ENCODE data around the gene MYL6. TPM values are rescaled to one million over a fixed set of nuclear protein-coding genes. Genes with fewer than 3 reads are reported as not detected.

The MYL6 gene
- total and polyA plus RNA-seq, 9 of the 15 experiments (the other 6 are each of a cell fraction or from before 2014, with no cell fraction given) = 557 to 1,664 (median 958) TPM

DNA sequence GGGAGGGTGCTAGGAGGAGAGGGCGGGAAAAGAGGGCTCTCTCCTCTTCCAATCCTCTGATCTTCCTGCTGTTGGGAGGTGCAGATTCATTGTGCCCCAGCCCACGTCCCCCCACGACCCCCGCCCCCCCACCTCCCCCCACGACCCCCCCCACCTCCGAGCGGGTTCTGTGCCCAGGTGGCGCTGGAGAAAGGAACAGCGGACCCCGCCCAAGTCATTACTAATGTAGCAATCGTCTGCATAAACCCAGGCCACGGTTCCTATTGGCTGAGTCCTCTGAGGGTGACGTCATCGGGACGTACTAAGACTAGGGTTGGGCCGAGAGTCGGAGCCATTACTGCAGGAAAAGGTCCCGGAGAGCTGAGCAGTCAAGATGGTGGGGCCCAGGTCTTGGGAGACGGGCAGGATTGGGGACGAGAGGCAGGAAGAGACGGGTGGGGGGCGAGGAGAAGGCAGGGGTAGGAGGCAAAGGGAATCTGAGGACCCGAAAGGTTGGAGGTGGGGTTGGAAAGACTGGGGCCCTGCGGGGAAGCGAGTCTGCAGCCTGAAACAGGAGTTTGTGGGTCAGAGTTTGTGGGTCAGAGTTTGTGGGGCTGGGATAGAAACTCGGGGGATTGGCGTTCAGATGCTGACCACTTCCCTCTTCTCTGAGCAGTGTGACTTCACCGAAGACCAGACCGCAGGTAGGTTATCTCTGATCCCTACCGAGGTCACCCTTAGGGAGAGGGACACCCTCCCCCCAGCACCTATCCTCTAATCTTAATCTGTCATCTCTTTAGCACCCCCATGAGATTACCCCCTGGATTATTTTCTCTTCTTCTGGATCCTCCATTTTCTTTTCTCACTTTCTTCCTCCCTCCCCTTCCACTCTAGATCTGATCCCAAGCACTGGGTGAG, at the start of gene MYL6 (continued):
- TF ChIP-seq, protein P1, sequence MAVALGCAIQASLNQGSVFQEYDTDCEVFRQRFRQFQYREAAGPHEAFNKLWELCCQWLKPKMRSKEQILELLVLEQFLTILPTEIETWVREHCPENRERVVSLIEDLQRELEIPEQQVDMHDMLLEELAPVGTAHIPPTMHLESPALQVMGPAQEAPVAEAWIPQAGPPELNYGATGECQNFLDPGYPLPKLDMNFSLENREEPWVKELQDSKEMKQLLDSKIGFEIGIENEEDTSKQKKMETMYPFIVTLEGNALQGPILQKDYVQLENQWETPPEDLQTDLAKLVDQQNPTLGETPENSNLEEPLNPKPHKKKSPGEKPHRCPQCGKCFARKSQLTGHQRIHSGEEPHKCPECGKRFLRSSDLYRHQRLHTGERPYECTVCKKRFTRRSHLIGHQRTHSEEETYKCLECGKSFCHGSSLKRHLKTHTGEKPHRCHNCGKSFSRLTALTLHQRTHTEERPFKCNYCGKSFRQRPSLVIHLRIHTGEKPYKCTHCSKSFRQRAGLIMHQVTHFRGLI (CRISPR knock-in tag; IDR thresholded peaks at IDR 0.05) = no peak
- TF ChIP-seq HMG20A (CRISPR knock-in tag; conservative IDR thresholded peaks at IDR 0.05) (no peak), TRIM24 (IDR thresholded peaks at IDR 0.05) (peak in 1 of 2 experiments; percentile 11; a peak in 1 of 4 replicates), ZNF232 (CRISPR knock-in tag; IDR thresholded peaks at IDR 0.05) (peak; percentile 59; the same call in 1 of the 2 replicates), ZNF778 (CRISPR knock-in tag; IDR thresholded peaks at IDR 0.05) (no peak), PHB (CRISPR knock-in tag; IDR thresholded peaks at IDR 0.05) (peak; percentile 93), EGR1 (conservative IDR thresholded peaks at IDR 0.05) (no peak), ZNF586 (CRISPR knock-in tag; conservative IDR thresholded peaks at IDR 0.05) (no peak), SMARCE1 (IDR thresholded peaks at IDR 0.05) (peak; percentile 80), HLTF (IDR thresholded peaks at IDR 0.05) (peak; percentile 88; the same call in 1 of the 2 replicates), ZNF165 (CRISPR knock-in tag; IDR thresholded peaks at IDR 0.05; ENCODE audit: borderline replicate concordance) (peak; percentile 54; the same call in 1 of the 2 replicates), CBFB (CRISPR knock-in tag; IDR thresholded peaks at IDR 0.05) (no peak), SPI1 (IDR thresholded peaks at IDR 0.05; ENCODE audit: borderline replicate concordance, low read depth, low read length) (peak; percentile 91), HOXB6 (CRISPR knock-in tag; IDR thresholded peaks at IDR 0.05; ENCODE audit: borderline replicate concordance) (peak; percentile 86; the same call in 1 of the 2 replicates), MEF2D (tag; conservative IDR thresholded peaks at IDR 0.05; ENCODE audit: low read depth) (0 out of 2 replicates have a peak, but pooled peaks have one; percentile 66)
- TF ChIP-seq, protein P2, sequence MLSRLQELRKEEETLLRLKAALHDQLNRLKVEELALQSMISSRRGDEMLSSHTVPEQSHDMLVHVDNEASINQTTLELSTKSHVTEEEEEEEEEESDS (CRISPR knock-in tag; IDR thresholded peaks at IDR 0.05) = no peak
- TF ChIP-seq, protein P3, sequence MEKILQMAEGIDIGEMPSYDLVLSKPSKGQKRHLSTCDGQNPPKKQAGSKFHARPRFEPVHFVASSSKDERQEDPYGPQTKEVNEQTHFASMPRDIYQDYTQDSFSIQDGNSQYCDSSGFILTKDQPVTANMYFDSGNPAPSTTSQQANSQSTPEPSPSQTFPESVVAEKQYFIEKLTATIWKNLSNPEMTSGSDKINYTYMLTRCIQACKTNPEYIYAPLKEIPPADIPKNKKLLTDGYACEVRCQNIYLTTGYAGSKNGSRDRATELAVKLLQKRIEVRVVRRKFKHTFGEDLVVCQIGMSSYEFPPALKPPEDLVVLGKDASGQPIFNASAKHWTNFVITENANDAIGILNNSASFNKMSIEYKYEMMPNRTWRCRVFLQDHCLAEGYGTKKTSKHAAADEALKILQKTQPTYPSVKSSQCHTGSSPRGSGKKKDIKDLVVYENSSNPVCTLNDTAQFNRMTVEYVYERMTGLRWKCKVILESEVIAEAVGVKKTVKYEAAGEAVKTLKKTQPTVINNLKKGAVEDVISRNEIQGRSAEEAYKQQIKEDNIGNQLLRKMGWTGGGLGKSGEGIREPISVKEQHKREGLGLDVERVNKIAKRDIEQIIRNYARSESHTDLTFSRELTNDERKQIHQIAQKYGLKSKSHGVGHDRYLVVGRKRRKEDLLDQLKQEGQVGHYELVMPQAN (IDR thresholded peaks at IDR 0.05; ENCODE audit: borderline replicate concordance) = peak; percentile 58
- TF ChIP-seq, protein P4, sequence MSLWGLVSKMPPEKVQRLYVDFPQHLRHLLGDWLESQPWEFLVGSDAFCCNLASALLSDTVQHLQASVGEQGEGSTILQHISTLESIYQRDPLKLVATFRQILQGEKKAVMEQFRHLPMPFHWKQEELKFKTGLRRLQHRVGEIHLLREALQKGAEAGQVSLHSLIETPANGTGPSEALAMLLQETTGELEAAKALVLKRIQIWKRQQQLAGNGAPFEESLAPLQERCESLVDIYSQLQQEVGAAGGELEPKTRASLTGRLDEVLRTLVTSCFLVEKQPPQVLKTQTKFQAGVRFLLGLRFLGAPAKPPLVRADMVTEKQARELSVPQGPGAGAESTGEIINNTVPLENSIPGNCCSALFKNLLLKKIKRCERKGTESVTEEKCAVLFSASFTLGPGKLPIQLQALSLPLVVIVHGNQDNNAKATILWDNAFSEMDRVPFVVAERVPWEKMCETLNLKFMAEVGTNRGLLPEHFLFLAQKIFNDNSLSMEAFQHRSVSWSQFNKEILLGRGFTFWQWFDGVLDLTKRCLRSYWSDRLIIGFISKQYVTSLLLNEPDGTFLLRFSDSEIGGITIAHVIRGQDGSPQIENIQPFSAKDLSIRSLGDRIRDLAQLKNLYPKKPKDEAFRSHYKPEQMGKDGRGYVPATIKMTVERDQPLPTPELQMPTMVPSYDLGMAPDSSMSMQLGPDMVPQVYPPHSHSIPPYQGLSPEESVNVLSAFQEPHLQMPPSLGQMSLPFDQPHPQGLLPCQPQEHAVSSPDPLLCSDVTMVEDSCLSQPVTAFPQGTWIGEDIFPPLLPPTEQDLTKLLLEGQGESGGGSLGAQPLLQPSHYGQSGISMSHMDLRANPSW (CRISPR knock-in tag; IDR thresholded peaks at IDR 0.05) = no peak
- TF ChIP-seq, protein P5, sequence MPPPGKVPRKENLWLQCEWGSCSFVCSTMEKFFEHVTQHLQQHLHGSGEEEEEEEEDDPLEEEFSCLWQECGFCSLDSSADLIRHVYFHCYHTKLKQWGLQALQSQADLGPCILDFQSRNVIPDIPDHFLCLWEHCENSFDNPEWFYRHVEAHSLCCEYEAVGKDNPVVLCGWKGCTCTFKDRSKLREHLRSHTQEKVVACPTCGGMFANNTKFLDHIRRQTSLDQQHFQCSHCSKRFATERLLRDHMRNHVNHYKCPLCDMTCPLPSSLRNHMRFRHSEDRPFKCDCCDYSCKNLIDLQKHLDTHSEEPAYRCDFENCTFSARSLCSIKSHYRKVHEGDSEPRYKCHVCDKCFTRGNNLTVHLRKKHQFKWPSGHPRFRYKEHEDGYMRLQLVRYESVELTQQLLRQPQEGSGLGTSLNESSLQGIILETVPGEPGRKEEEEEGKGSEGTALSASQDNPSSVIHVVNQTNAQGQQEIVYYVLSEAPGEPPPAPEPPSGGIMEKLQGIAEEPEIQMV (tag; conservative IDR thresholded peaks at IDR 0.05; ENCODE audit: low read depth) = no peak
- TF ChIP-seq, protein P6, sequence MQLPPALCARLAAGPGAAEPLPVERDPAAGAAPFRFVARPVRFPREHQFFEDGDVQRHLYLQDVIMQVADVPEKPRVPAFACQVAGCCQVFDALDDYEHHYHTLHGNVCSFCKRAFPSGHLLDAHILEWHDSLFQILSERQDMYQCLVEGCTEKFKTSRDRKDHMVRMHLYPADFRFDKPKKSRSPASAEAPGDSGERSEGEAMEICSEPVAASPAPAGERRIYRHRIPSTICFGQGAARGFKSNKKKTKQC (CRISPR knock-in tag; IDR thresholded peaks at IDR 0.05) = no peak; the same call in 1 of the 2 replicates

All from K562 (cell line).